ENCODE measurements around the gene WDCP.

WDCP gene

DNA sequence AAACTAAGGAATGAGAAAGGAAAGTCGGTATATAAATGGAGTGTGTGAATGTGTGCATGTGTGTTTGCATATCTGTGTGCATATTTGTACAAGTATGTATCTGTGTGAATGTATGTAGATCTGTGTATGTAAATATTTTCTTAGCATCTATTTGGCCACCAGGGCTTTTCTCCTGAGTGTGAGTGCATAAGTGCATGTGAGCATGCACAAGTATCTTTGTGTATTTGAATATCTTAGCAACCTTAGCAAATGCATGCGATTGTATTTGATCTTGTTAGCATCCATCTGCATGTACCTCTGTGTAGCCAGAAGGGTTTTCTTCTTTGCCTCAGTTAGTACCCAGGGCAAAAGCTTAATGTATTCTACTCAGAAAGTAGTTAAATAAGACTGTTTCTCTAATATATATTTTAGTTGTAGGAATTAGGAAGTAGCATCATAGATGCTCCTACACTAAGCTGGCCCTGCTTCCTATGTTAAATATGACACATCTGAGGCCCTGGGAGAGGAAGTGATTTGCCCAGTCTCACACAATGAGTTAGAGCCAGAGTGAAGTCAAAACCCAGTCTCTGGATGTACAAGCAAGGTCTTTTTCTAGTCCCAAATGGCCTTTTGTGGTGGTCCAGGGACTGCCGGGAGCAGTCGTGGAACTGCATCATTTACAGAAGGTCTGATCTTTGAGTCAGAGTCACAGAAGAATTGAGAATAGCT is 11.5 kb upstream of the WDCP start:
- no peaks in the 10 kb centered on the region for H3K9me3 ChIP-seq (ENCODE audit: control insufficient read depth, insufficient read depth, low read length)
- no peaks in the 10 kb centered on the region for H3K4me1 ChIP-seq (ENCODE audit: control insufficient read depth, insufficient read depth, low read length)
- H3K4me3 ChIP-seq (ENCODE audit: low read depth, low read length): no peak overlapping the region
- no peak overlapping the region for H3K27ac ChIP-seq (ENCODE audit: low read depth, low read length)
- no peak overlapping the region for H3K9ac ChIP-seq (ENCODE audit: low read depth, low read length)
- H3K27me3 ChIP-seq (ENCODE audit: control insufficient read depth, insufficient read depth, low read length): no peaks in the 10 kb centered on the region
- peaks cover 34% of the 10 kb centered on the region for H3K36me3 ChIP-seq (ENCODE audit: control insufficient read depth, insufficient read depth, low read length)

GRCh38 chr2:24055750-24056149 is 8.6 kb upstream of the WDCP start:
- H3K9me3 ChIP-seq (ENCODE audit: control insufficient read depth, insufficient read depth, low read length): no peaks in the 10 kb centered on the region
- H3K4me3 ChIP-seq (ENCODE audit: low read depth, low read length): no peak overlapping the region
- H3K9ac ChIP-seq (ENCODE audit: low read depth, low read length): no peak overlapping the region
- peaks cover 12% of the 10 kb centered on the region; the same call in 1 of the 2 replicates for H3K36me3 ChIP-seq (ENCODE audit: control insufficient read depth, insufficient read depth, low read length)
- no peaks in the 10 kb centered on the region for H3K4me1 ChIP-seq (ENCODE audit: control insufficient read depth, insufficient read depth, low read length)
- H3K27ac ChIP-seq (ENCODE audit: low read depth, low read length): no peak overlapping the region
- no peaks in the 10 kb centered on the region for H3K27me3 ChIP-seq (ENCODE audit: control insufficient read depth, insufficient read depth, low read length)

GRCh38 chr2:24054366-24055010 is 7.3 kb upstream of the WDCP start:
- no peak overlapping the region for H3K4me3 ChIP-seq (ENCODE audit: low read depth, low read length)
- H3K27me3 ChIP-seq (ENCODE audit: control insufficient read depth, insufficient read depth, low read length): 0 out of 2 replicates have a peak, but pooled peaks cover 2% of the 10 kb centered on the region

DNA sequence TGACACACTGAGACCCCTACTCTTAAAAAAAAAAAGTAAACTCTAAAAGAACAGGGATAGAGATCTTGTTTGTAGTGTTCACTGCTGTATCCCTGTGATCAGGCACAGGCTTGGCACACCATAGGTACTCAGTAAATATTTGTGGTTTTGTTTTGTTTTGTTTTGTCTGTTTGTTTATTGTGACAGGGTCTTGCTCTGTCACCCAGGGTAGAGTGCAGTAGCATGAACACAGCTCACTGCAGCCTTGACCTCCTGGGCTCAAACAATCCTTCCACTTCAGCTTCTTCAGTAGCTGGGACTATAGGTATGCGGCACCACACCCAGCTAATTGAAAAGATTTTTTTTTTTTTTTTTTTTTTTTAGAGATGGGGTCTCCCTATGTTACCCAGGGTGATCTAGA is 5.8 kb upstream of the WDCP start:
- H3K4me1 ChIP-seq (ENCODE audit: control insufficient read depth, insufficient read depth, low read length): no peaks in the 10 kb centered on the region
- H3K27ac ChIP-seq (ENCODE audit: low read depth, low read length): no peak overlapping the region
- H3K36me3 ChIP-seq (ENCODE audit: control insufficient read depth, insufficient read depth, low read length): peaks cover 12% of the 10 kb centered on the region; the same call in 1 of the 2 replicates
- H3K27me3 ChIP-seq (ENCODE audit: control insufficient read depth, insufficient read depth, low read length): 0 out of 2 replicates have a peak, but pooled peaks cover 2% of the 10 kb centered on the region
- no peaks in the 10 kb centered on the region for H3K9me3 ChIP-seq (ENCODE audit: control insufficient read depth, insufficient read depth, low read length)
- H3K9ac ChIP-seq (ENCODE audit: low read depth, low read length): no peak overlapping the region
- no peak overlapping the region for H3K4me3 ChIP-seq (ENCODE audit: low read depth, low read length)

More at GRCh38 chr2:24054366-24055010, 7.3 kb upstream of the WDCP start:
- Histone ChIP-seq H3K9ac (ENCODE audit: low read depth, low read length) (no peak overlapping the region), H3K36me3 (ENCODE audit: control insufficient read depth, insufficient read depth, low read length) (peaks cover 12% of the 10 kb centered on the region; the same call in 1 of the 2 replicates), H3K27ac (ENCODE audit: low read depth, low read length) (no peak overlapping the region), H3K4me1 (ENCODE audit: control insufficient read depth, insufficient read depth, low read length) (no peaks in the 10 kb centered on the region), H3K9me3 (ENCODE audit: control insufficient read depth, insufficient read depth, low read length) (no peaks in the 10 kb centered on the region)

GRCh38 chr2:24051833-24052232 is 4.6 kb upstream of the WDCP start:
- Histone ChIP-seq H3K9ac (ENCODE audit: low read depth, low read length) (no peak overlapping the region), H3K9me3 (ENCODE audit: control insufficient read depth, insufficient read depth, low read length) (no peaks in the 10 kb centered on the region), H3K27ac (ENCODE audit: low read depth, low read length) (no peak overlapping the region), H3K4me3 (ENCODE audit: low read depth, low read length) (no peak overlapping the region), H3K36me3 (ENCODE audit: control insufficient read depth, insufficient read depth, low read length) (peaks cover 12% of the 10 kb centered on the region; the same call in 1 of the 2 replicates), H3K27me3 (ENCODE audit: control insufficient read depth, insufficient read depth, low read length) (0 out of 2 replicates have a peak, but pooled peaks cover 2% of the 10 kb centered on the region), H3K4me1 (ENCODE audit: control insufficient read depth, insufficient read depth, low read length) (0 out of 2 replicates have a peak, but pooled peaks cover 4% of the 10 kb centered on the region)

DNA sequence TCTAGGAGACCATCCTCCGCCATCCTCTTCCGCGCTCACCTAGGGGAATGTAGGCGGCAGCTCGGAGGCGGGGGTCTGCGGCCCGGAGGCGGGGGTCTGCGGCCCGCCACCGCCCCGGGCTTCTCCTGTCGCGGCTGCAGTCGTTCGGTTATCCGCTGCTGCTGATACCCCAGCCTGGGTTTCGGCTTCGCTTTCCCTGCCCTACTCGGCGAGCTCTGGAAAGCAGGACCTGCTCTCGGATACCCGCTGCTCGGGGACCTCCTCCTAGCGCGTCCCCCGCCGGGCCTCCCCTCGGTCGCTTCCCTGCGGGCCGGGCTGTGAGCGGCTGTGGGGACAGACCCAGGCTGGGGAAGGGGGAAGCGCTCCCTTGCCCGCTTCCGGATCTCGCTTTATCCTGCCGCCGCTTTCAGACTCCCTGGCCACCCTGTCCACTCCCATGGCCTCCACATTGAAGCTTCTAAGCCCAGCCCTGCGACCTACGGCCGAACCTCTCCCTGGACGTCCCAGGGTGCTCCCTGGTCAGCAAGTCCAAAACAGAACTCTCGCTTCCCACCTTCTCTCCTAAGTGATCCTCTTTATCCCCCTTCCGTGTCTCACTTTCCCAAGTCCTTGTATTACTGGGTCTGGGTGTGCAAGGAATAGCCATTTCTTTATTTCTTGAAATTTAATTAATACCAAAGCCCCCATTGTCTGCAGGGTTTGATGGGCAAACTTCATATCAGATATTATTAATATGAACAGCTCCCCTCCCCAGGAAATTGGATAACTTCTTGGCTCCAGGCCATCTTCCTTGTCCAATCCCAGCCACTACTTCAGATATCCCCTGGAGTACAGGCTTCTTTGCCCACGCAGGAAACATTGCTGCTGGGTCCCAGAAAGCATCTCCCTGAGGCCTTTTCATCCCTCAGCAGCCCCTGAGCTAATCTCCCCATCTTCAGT is 3.1 kb upstream of the WDCP start:
- Histone ChIP-seq H3K9me3 (ENCODE audit: control insufficient read depth, insufficient read depth, low read length) (no peaks in the 10 kb centered on the region), H3K27me3 (ENCODE audit: control insufficient read depth, insufficient read depth, low read length) (0 out of 2 replicates have a peak, but pooled peaks cover 2% of the 10 kb centered on the region), H3K9ac (ENCODE audit: low read depth, low read length) (0 out of 2 replicates have a peak overlapping the region, but pooled peaks have one; percentile 10), H3K4me1 (ENCODE audit: control insufficient read depth, insufficient read depth, low read length) (peaks cover 8% of the 10 kb centered on the region), H3K4me3 (ENCODE audit: low read depth, low read length) (peak overlapping the region; percentile 73), H3K36me3 (ENCODE audit: control insufficient read depth, insufficient read depth, low read length) (peaks cover 12% of the 10 kb centered on the region; the same call in 1 of the 2 replicates), H3K27ac (ENCODE audit: low read depth, low read length) (no peak overlapping the region)

DNA sequence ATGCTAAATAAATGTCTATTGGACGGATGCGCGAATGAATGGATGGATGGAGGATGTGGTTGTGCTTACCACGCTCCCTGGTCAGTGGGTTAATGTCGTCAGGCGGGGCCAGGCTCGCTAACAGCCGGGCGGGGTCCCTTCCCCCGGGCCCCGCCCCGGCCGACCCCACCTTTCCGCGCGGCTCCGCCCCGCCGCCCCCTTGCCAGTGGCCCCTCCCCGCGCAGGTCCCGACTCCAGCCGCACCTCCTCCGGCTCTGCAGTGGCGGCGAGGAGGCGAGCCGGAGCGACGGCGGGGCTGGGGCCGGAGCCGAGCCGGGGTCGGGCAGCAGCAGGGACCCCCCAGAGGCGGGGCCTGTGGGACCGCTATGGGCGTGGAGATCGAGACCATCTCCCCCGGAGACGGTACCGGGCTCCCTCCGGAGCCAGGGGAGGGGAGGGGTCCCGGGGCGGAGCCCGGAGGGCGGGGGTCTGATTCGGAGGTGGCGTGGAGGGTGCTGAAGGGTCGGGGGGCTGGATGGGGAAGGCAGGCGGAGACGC is 2.4 kb upstream of the WDCP start, which contains the start of gene FKBP1B:
Gene FKBP1B, plus strand, starts transcription at position 257 of the 537 bp plus-strand sequence. Its CDS starts 109 bp downstream, at position 366.
- H3K4me1 ChIP-seq (ENCODE audit: control insufficient read depth, insufficient read depth, low read length): peaks cover 8% of the 10 kb centered on the region
- H3K36me3 ChIP-seq (ENCODE audit: control insufficient read depth, insufficient read depth, low read length): peaks cover 6% of the 10 kb centered on the region; the same call in 1 of the 2 replicates
- 0 out of 2 replicates have a peak within 1 kb of the TSS, but pooled peaks have one; percentile 10 for H3K9ac ChIP-seq (ENCODE audit: low read depth, low read length)
- H3K27me3 ChIP-seq (ENCODE audit: control insufficient read depth, insufficient read depth, low read length): 0 out of 2 replicates have a peak, but pooled peaks cover 2% of the 10 kb centered on the region
- no peak within 1 kb of the TSS for H3K27ac ChIP-seq (ENCODE audit: low read depth, low read length)
- peak within 1 kb of the TSS; percentile 73 for H3K4me3 ChIP-seq (ENCODE audit: low read depth, low read length)
- H3K9me3 ChIP-seq (ENCODE audit: control insufficient read depth, insufficient read depth, low read length): no peaks in the 10 kb centered on the region

- Histone ChIP-seq H3K27me3 (ENCODE audit: control insufficient read depth, insufficient read depth, low read length) (0 out of 2 replicates have a peak, but pooled peaks cover 2% of the 10 kb centered on the region), H3K4me1 (ENCODE audit: control insufficient read depth, insufficient read depth, low read length) (peaks cover 8% of the 10 kb centered on the region), H3K4me3 (ENCODE audit: low read depth, low read length) (peak overlapping the region; percentile 73), H3K9me3 (ENCODE audit: control insufficient read depth, insufficient read depth, low read length) (no peaks in the 10 kb centered on the region), H3K36me3 (ENCODE audit: control insufficient read depth, insufficient read depth, low read length) (0 out of 2 replicates have a peak, but pooled peaks cover under 1% of the 10 kb centered on the region), H3K27ac (ENCODE audit: low read depth, low read length) (no peak overlapping the region), H3K9ac (ENCODE audit: low read depth, low read length) (no peak overlapping the region)
Measured at GRCh38 chr2:24048769-24049484, 1.7 kb upstream of the WDCP start.

GRCh38 chr2:24047703-24048033 is 477 bp upstream of the WDCP start:
- H3K4me3 ChIP-seq (ENCODE audit: low read depth, low read length): peak overlapping the region; percentile 45
- no peak overlapping the region for H3K9ac ChIP-seq (ENCODE audit: low read depth, low read length)
- peak overlapping the region; percentile 32 for H3K27ac ChIP-seq (ENCODE audit: low read depth, low read length)
- H3K36me3 ChIP-seq (ENCODE audit: control insufficient read depth, insufficient read depth, low read length): 0 out of 2 replicates have a peak, but pooled peaks cover 7% of the 10 kb centered on the region
- peaks cover 8% of the 10 kb centered on the region for H3K4me1 ChIP-seq (ENCODE audit: control insufficient read depth, insufficient read depth, low read length)
- 0 out of 2 replicates have a peak, but pooled peaks cover 2% of the 10 kb centered on the region for H3K27me3 ChIP-seq (ENCODE audit: control insufficient read depth, insufficient read depth, low read length)
- no peaks in the 10 kb centered on the region for H3K9me3 ChIP-seq (ENCODE audit: control insufficient read depth, insufficient read depth, low read length)

- H3K27ac ChIP-seq (ENCODE audit: low read depth, low read length): peak overlapping the region; percentile 75
- H3K4me1 ChIP-seq (ENCODE audit: control insufficient read depth, insufficient read depth, low read length): peaks cover 8% of the 10 kb centered on the region
- 0 out of 2 replicates have a peak, but pooled peaks cover 7% of the 10 kb centered on the region for H3K36me3 ChIP-seq (ENCODE audit: control insufficient read depth, insufficient read depth, low read length)
- 0 out of 2 replicates have a peak, but pooled peaks cover 2% of the 10 kb centered on the region for H3K27me3 ChIP-seq (ENCODE audit: control insufficient read depth, insufficient read depth, low read length)
- peak overlapping the region; percentile 82 for H3K4me3 ChIP-seq (ENCODE audit: low read depth, low read length)
- no peak overlapping the region for H3K9ac ChIP-seq (ENCODE audit: low read depth, low read length)
- H3K9me3 ChIP-seq (ENCODE audit: control insufficient read depth, insufficient read depth, low read length): no peaks in the 10 kb centered on the region
Measured at GRCh38 chr2:24046599-24046929, 627 bp downstream of the WDCP start.
